DMS153 (cell line): ENCODE data around the gene NMNAT2.

Experiments used
- DNase-seq: peaks from one replicate; lab custom pipeline; 2025; lab: John Stamatoyannopoulos, UW

The NMNAT2 gene

GRCh38 chr1:183310753-183311479 is 107.3 kb downstream of the NMNAT2 start:
- no peak for DNase-seq

- DNase-seq: no peak
These were observed 109.5 kb downstream of the NMNAT2 start for GRCh38 chr1:183308719-183309118.

GRCh38 chr1:183306317-183307042 is 111.7 kb downstream of the NMNAT2 start:
- peak; percentile 22 for DNase-seq

- DNase-seq: peak; percentile 98
These were observed 113.6 kb downstream of the NMNAT2 start for GRCh38 chr1:183304440-183305107.

- no peak for DNase-seq
These were observed 114.3 kb downstream of the NMNAT2 start for GRCh38 chr1:183303901-183304300.

GRCh38 chr1:183303323-183303645 is 114.9 kb downstream of the NMNAT2 start:
- DNase-seq: no peak

GRCh38 chr1:183302452-183303322 is 115.5 kb downstream of the NMNAT2 start:
- no peak for DNase-seq

GRCh38 chr1:183301239-183301638 is 116.9 kb downstream of the NMNAT2 start:
- no peak for DNase-seq

GRCh38 chr1:183300828-183301227 is 117.4 kb downstream of the NMNAT2 start:
- DNase-seq: no peak

GRCh38 chr1:183300395-183300794 is 117.8 kb downstream of the NMNAT2 start:
- DNase-seq: no peak

GRCh38 chr1:183296782-183297181 is 121.4 kb downstream of the NMNAT2 start:
- DNase-seq: no peak

GRCh38 chr1:183295521-183295920 is 122.7 kb downstream of the NMNAT2 start:
- no peak for DNase-seq

- no peak for DNase-seq
These were observed 124.3 kb downstream of the NMNAT2 start for GRCh38 chr1:183293876-183294275.

GRCh38 chr1:183293241-183293640 is 124.9 kb downstream of the NMNAT2 start:
- no peak for DNase-seq

- DNase-seq: no peak
These were observed 126.2 kb downstream of the NMNAT2 start for GRCh38 chr1:183291802-183292514.

GRCh38 chr1:183291216-183291762 is 126.9 kb downstream of the NMNAT2 start:
- no peak for DNase-seq

GRCh38 chr1:183290628-183291027 is 127.6 kb downstream of the NMNAT2 start:
- no peak for DNase-seq

GRCh38 chr1:183289051-183289496 is 129.1 kb downstream of the NMNAT2 start:
- no peak for DNase-seq

- no peak for DNase-seq
These were observed 129.6 kb downstream of the NMNAT2 start for GRCh38 chr1:183288583-183288982.

- DNase-seq: no peak
These were observed 130.9 kb downstream of the NMNAT2 start for GRCh38 chr1:183287191-183287675.

- DNase-seq: no peak
These were observed 132.4 kb downstream of the NMNAT2 start for GRCh38 chr1:183285746-183286145.
